ENCODE measurements around the gene MBD3L3.
"Not testable (repeated sequence)": the region's sequence is repeated elsewhere in the genome, so short reads cannot be mapped to it uniquely, and the experiment has no call there.

- TF ChIP-seq TEAD4 (IDR thresholded peaks at IDR 0.05; ENCODE audit: borderline replicate concordance, insufficient read depth); CTCF (IDR thresholded peaks at IDR 0.05); RAD21 (IDR thresholded peaks at IDR 0.05; ENCODE audit: low read length); REST (IDR thresholded peaks at IDR 0.05; ENCODE audit: low read depth, low read length); POLR2AphosphoS5 (IDR thresholded peaks at IDR 0.05; ENCODE audit: low read depth, low read length); MAX (IDR thresholded peaks at IDR 0.05; ENCODE audit: low read depth); ZBTB33 (IDR thresholded peaks at IDR 0.05; ENCODE audit: borderline replicate concordance, low read depth); TCF12 (IDR thresholded peaks at IDR 0.05); EZH2phosphoT487 (IDR thresholded peaks at IDR 0.05; ENCODE audit: borderline replicate concordance, low read depth); PBX3 (IDR thresholded peaks at IDR 0.05); ELF1 (IDR thresholded peaks at IDR 0.05); YY1 (IDR thresholded peaks at IDR 0.05; ENCODE audit: low read depth); TAF1 (IDR thresholded peaks at IDR 0.05; ENCODE audit: borderline replicate concordance, low read depth, low read length); SMC3 (IDR thresholded peaks at IDR 0.05; ENCODE audit: low read depth, low read length): not testable (repeated sequence)
Measured at GRCh38 chr19:7054635-7055368, 3.7 kb downstream of the MBD3L3 start.

Measured in SK-N-SH (cell line).